Measurements from ENCODE around the gene SURF6.
"Not testable (repeated sequence)": the region's sequence is repeated elsewhere in the genome, so short reads cannot be mapped to it uniquely, and the experiment has no call there.

- not testable (repeated sequence) for TF ChIP-seq CTCF, POLR2A (IDR thresholded peaks at IDR 0.05)
These were observed 9.0 kb downstream of the SURF6 start for GRCh38 chr9:133327021-133327420.

Measured in esophagus squamous epithelium (tissue), 4 donors.